HG03025 (cell line): Measurements from ENCODE around the gene NDFIP2.
"Not testable (repeated sequence)": the region's sequence is repeated elsewhere in the genome, so short reads cannot be mapped to it uniquely, and the experiment has no call there.

Source experiments
- ATAC-seq: cut with Tn5 transposase; IDR thresholded peaks from one replicate; pipeline ENCODE4 v1.9.1; 2021; ENCODE audit warnings: mild to moderate bottlenecking, moderate library complexity; ENCODE audit not compliant: unreplicated experiment, low FRiP score

Gene NDFIP2

DNA sequence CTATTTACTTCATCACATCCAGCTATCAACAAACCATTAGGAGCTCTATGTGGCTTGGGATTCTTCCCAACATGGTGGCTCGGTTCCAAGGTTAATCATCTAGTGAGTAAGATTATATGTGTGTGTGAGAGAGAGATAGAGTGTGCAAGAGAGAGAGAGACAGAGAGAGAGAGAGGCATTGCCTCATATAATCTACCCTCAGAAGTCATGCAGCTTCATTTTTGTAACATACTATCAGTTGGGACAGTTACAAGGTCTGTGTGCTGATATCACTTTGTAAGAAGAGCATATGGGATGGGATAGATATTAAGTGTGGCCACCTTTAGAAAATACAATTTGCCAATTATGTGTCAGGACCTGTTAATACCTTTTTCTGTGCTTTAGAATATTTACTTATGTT lies 104.1 kb downstream of the NDFIP2 start:
- no peak for ATAC-seq

- no peak for ATAC-seq
Observed at GRCh38 chr13:79589603-79590393, 108.8 kb downstream of the NDFIP2 start.

DNA sequence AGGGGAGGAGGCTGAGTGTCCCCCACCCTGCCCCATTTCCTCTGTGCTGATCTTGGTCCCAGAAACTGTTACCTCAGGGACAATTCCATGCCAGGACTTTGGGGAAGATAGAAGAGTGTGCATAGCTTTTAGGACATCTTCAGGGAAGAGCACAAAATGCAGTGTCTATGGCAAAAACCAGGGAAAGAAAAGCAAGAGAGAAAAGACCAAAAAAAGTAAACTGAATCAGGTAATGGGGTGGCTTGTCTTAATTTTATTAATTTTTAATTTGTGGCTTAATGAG lies 109.4 kb downstream of the NDFIP2 start:
- ATAC-seq = no peak

- ATAC-seq = no peak
Observed at GRCh38 chr13:79591493-79591892, 110.5 kb downstream of the NDFIP2 start.

GRCh38 chr13:79593121-79593520 lies 112.2 kb downstream of the NDFIP2 start:
- ATAC-seq = no peak

- no peak for ATAC-seq
Observed at GRCh38 chr13:79593641-79594275, 112.8 kb downstream of the NDFIP2 start.

- ATAC-seq = not testable (repeated sequence)
Observed at GRCh38 chr13:79600146-79600545, 119.2 kb downstream of the NDFIP2 start.

GRCh38 chr13:79602936-79603335 lies 122.0 kb downstream of the NDFIP2 start:
- no peak for ATAC-seq

DNA sequence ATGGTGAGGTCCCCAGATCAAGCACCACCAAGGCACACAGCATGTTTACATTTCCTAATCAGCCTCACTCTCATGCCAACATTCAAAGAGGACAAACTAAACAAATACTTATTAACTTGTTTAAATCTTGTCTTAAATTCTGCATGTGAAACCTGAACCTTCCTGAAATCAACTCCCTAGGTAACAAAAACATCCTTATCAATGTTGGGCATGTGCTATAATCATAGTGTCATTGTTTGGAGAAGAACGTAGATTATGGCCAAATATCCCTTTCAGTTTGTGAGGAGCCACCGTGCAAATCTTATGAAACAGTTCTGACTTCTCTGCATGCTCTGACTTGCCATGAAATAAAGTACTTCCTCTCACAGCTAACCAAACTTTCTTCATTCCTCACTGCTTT lies 123.8 kb downstream of the NDFIP2 start:
- ATAC-seq = no peak
